HCT116 (cell line): ENCODE measurements around the gene GP9. TPM values are rescaled to one million over a fixed set of nuclear protein-coding genes. Genes with fewer than 3 reads are reported as not detected.

Experiments used
- ATAC-seq: fragments of 200-7000 bp; cut with Tn5 transposase; 2 replicates; pipeline ENCODE4 v1.9.1; 2020; ENCODE audit warnings: mild to moderate bottlenecking, moderate library complexity
- BruUV-seq: library from RNA; stranded (reverse); fragments of 400-500 nt; replicated peaks from 2 replicates; lab custom pipeline; 2021; lab: Mats Ljungman, UMichigan
- CTCF ChIA-PET: fragments of 300-600 bp; sonication (Branson Sonifier 250); formaldehyde crosslinking; loops from one replicate; lab custom pipeline; 2021; ENCODE audit warnings: antibody characterized with exemption; lab: Charles Lee
- POLR2A ChIA-PET: fragments of 300-600, 350-600 bp; sonication (Branson Sonifier 250); formaldehyde crosslinking; loops from one replicate; lab custom pipeline; 2021; ENCODE audit warnings: antibody characterized with exemption; lab: Charles Lee
- RAD21 ChIA-PET, 2 experiments: fragments of 300-600 bp; sonication (Branson Sonifier 250); formaldehyde crosslinking; loops; one replicate each; lab custom pipeline; 2023; ENCODE audit warnings: low total read pairs in 2 of 2; ENCODE audit not compliant: uncharacterized antibody in 2 of 2, unreplicated experiment in 2 of 2, low non-redundant PET in 1 of 2; lab: Charles Lee
- DNase-seq: peaks from one replicate; pipeline ENCODE4 v3.0.0-alpha.2; 2010; ENCODE audit warnings: low read depth, low spot score
- H2AFZ ChIP-seq: fragments of 200-600 bp; shearing (Covaris generic), sonication (generic); 2 replicates; pipeline ENCODE4 v1.6.1; 2017; ENCODE audit warnings: low read depth, mixed run types, mixed read lengths, antibody characterized with exemption, low read length; ENCODE audit not compliant: poor library complexity, severe bottlenecking
- H3K27ac ChIP-seq: 2 replicates; pipeline ENCODE4 v1.5.1; 2012; ENCODE audit warnings: low read depth, low read length
- H3K27me3 ChIP-seq: fragments of 200-600 bp; sonication (generic); 2 replicates; pipeline ENCODE4 v1.6.1; 2016; ENCODE audit warnings: mixed run types, low read length, mixed read lengths; ENCODE audit not compliant: insufficient read depth
- H3K36me3 ChIP-seq, 2 experiments: fragments of 200-500 bp in 1 of 2; fragments of 200-600 bp in 1 of 2; sonication (Bioruptor generic) in 1 of 2; sonication (generic) in 1 of 2; 2 replicates each; pipeline versions ENCODE4 v1.5.1 to v1.6.1; 2014 to 2016; ENCODE audit warnings: low read length in 2 of 2, inconsistent platforms in 1 of 2, mixed read lengths in 1 of 2, mixed run types in 1 of 2; ENCODE audit not compliant: insufficient read depth in 2 of 2, control insufficient read depth in 1 of 2
- H3K4me1 ChIP-seq, 2 experiments: fragments of 200-600 bp in 1 of 2; sonication (generic) in 1 of 2; 2 replicates each; pipeline versions ENCODE4 v1.5.1 to v1.6.1; 2012 to 2017; ENCODE audit warnings: low read length in 2 of 2, inconsistent platforms in 1 of 2, mild to moderate bottlenecking in 1 of 2, mixed read lengths in 1 of 2, mixed run types in 1 of 2, moderate library complexity in 1 of 2; ENCODE audit not compliant: insufficient read depth in 2 of 2, control insufficient read depth in 1 of 2
- H3K4me2 ChIP-seq: fragments of 200-600 bp; sonication (generic); 2 replicates; pipeline ENCODE4 v1.6.1; 2017; ENCODE audit warnings: mixed run types, low read length, mixed read lengths
- H3K4me3 ChIP-seq, 2 experiments: fragments of 200-600 bp in 1 of 2; sonication (generic) in 1 of 2; replicated peaks in 1 of 2; 2 replicates each; pipeline ENCODE4 v1.5.1; 2011 to 2016; ENCODE audit warnings: low read length in 2 of 2, control low read depth in 1 of 2, low read depth in 1 of 2, mild to moderate bottlenecking in 1 of 2, mixed read lengths in 1 of 2, mixed run types in 1 of 2
- H3K79me2 ChIP-seq: fragments of 200-600 bp; sonication (generic); 2 replicates; pipeline ENCODE4 v1.6.1; 2017; ENCODE audit warnings: mild to moderate bottlenecking, mixed run types, low read length, moderate library complexity, mixed read lengths; ENCODE audit not compliant: insufficient read depth
- H3K9ac ChIP-seq: fragments of 200-600 bp; sonication (generic); 2 replicates; pipeline ENCODE4 v1.6.1; 2016; ENCODE audit warnings: low read length, mixed read lengths
- H3K9me2 ChIP-seq: fragments of 200-600 bp; sonication (generic), shearing (Covaris generic); 2 replicates; pipeline ENCODE4 v1.6.1; 2017; ENCODE audit warnings: mixed run types, mild to moderate bottlenecking, moderate library complexity; ENCODE audit not compliant: insufficient read depth
- H3K9me3 ChIP-seq, 2 experiments: fragments of 200-500 bp in 1 of 2; fragments of 200-600 bp in 1 of 2; sonication (Bioruptor generic) in 1 of 2; sonication (generic) in 1 of 2; 2 replicates each; pipeline ENCODE4 v1.6.1; 2014 to 2017; ENCODE audit warnings: low read length in 2 of 2, mixed read lengths in 2 of 2, inconsistent platforms in 1 of 2, low read depth in 1 of 2, mild to moderate bottlenecking in 1 of 2, mixed run types in 1 of 2, moderate library complexity in 1 of 2; ENCODE audit not compliant: control insufficient read depth in 1 of 2, insufficient read depth in 1 of 2
- H4K20me1 ChIP-seq: fragments of 200-600 bp; sonication (generic), shearing (Covaris generic); 2 replicates; pipeline ENCODE4 v1.6.1; 2017; ENCODE audit warnings: mixed run types, mild to moderate bottlenecking, moderate library complexity; ENCODE audit not compliant: insufficient read depth
- ATF3 ChIP-seq: IDR thresholded peaks from 2 replicates; pipeline ENCODE4 v1.6.1; 2012
- CEBPB ChIP-seq: IDR thresholded peaks from 2 replicates; pipeline ENCODE4 v1.6.1; 2012; ENCODE audit warnings: low read depth
- CTCF ChIP-seq, 3 experiments: fragments of 200-600 bp in 1 of 3; sonication (generic) in 1 of 3; IDR thresholded peaks in 2 of 3; conservative IDR thresholded peaks in 1 of 3; 2 replicates each; pipeline ENCODE4 v1.5.1; 2012 to 2017; ENCODE audit warnings: low read depth in 2 of 3, low read length in 2 of 3, antibody characterized with exemption in 1 of 3, borderline replicate concordance in 1 of 3, control low read depth in 1 of 3, mild to moderate bottlenecking in 1 of 3, mixed read lengths in 1 of 3, mixed run types in 1 of 3, moderate library complexity in 1 of 3; ENCODE audit not compliant: insufficient read depth in 1 of 3
- ELF1 ChIP-seq: IDR thresholded peaks from 2 replicates; pipeline ENCODE4 v1.6.1; 2012; ENCODE audit warnings: low read depth, borderline replicate concordance
- EZH2 ChIP-seq: fragments of 200-600 bp; sonication (generic); IDR thresholded peaks from 2 replicates; pipeline ENCODE4 v1.6.1; 2017; ENCODE audit warnings: antibody characterized with exemption, mixed run types
- EZH2phosphoT487 ChIP-seq: fragments of 200-600 bp; IDR thresholded peaks from 2 replicates; pipeline ENCODE4 v1.6.1; 2018; ENCODE audit warnings: antibody characterized with exemption, borderline replicate concordance
- JUND ChIP-seq: IDR thresholded peaks from 2 replicates; pipeline ENCODE4 v1.6.1; 2012
- MAX ChIP-seq: IDR thresholded peaks from 2 replicates; pipeline ENCODE4 v1.6.1; 2012
- TCF7L2 ChIP-seq: IDR thresholded peaks from 2 replicates; pipeline ENCODE4 v1.7.0; 2011; ENCODE audit warnings: borderline replicate concordance, inconsistent platforms; ENCODE audit not compliant: insufficient read depth, insufficient read length; ENCODE audit errors: extremely low read depth
- ZFX ChIP-seq: fragments of 450-650 bp; IDR thresholded peaks from 2 replicates; pipeline ENCODE4 v1.6.1; 2017
- intact Hi-C: fragments of 100-400 bp; cut with micrococcal nuclease; formaldehyde crosslinking; loops from 2 replicates; pipeline ENCODE4 v1.10.0; 2022
- total RNA-seq: library from RNA; stranded (reverse); gene quantifications from one replicate; pipeline ENCODE4 v1.2.1, GENCODE V29; 2021; ENCODE audit not compliant: unreplicated experiment

The GP9 gene
- total RNA-seq, 1 experiment from 2014 or later = not detected

GRCh38 chr3:129016356-129016719 is 44.2 kb upstream of the GP9 start:
- BruUV-seq = no TSS peak
- ChIA-PET CTCF (interaction anchor here (0.7 to 2.8 kb wide), 12 partner anchors 9 to 233 kb away, joined by 3 to 27 read pairs (median 4); partner anchors contain the start of genes CFAP92, COPG1 and RAB43), POLR2A (interaction anchor here (1.3 to 1.5 kb wide), 2 partner anchors 11 to 12 kb away, joined by 3 to 5 read pairs; no protein-coding TSS in a partner anchor), RAD21 (interaction anchor here (1.1 to 1.7 kb wide), 3 partner anchors 13 to 90 kb away, joined by 4 to 6 read pairs (median 5); no protein-coding TSS in a partner anchor)
- Histone ChIP-seq H3K9me3 (no peaks in the 10 kb centered on the region), H3K4me1 (peaks cover 19 to 25% of the 10 kb centered on the region in 2 experiments), H2AFZ (no peak overlapping the region), H3K9me2 (no peaks in the 10 kb centered on the region), H3K27me3 (no peaks in the 10 kb centered on the region), H3K79me2 (no peaks in the 10 kb centered on the region), H4K20me1 (no peaks in the 10 kb centered on the region), H3K4me2 (peak overlapping the region; percentile 33), H3K36me3 (no peaks in the 10 kb centered on the region), H3K27ac (no peak overlapping the region), H3K9ac (no peak overlapping the region), H3K4me3 (no peak overlapping the region)
- no peak for DNase-seq
- ATAC-seq = peak; percentile 89
- no peak for TF ChIP-seq MAX
- peak; percentile 10 to 46 (median 44); a peak in 3 of 6 replicates for TF ChIP-seq CTCF (IDR thresholded peaks at IDR 0.05 in 2 of 3, conservative IDR thresholded peaks at IDR 0.05 in 1 of 3; ENCODE audit: borderline replicate concordance in 1 of 3, insufficient read depth in 1 of 3, low read depth in 2 of 3, low read length in 2 of 3)
- intact Hi-C loops = no loop called here

GRCh38 chr3:129016720-129017483 is 43.7 kb upstream of the GP9 start:
- no TSS peak for BruUV-seq
- Histone ChIP-seq H3K79me2 (no peaks in the 10 kb centered on the region), H3K9me2 (no peaks in the 10 kb centered on the region), H3K4me1 (peaks cover 22 to 28% of the 10 kb centered on the region in 2 experiments), H3K27me3 (no peaks in the 10 kb centered on the region), H3K36me3 (no peaks in the 10 kb centered on the region), H4K20me1 (no peaks in the 10 kb centered on the region), H3K27ac (no peak overlapping the region), H3K4me3 (no peak overlapping the region), H3K4me2 (peak overlapping the region; percentile 33), H3K9ac (no peak overlapping the region), H2AFZ (no peak overlapping the region), H3K9me3 (no peaks in the 10 kb centered on the region)
- RAD21 ChIA-PET = interaction anchor here (1.1 to 1.7 kb wide), 3 partner anchors 13 to 90 kb away, joined by 4 to 6 read pairs (median 5); no protein-coding TSS in a partner anchor
- DNase-seq (no peak), ATAC-seq (peak; percentile 18; the same call in 1 of the 2 replicates)
- intact Hi-C loops = no loop called here
- CTCF ChIA-PET = interaction anchor here (0.7 to 2.8 kb wide), 12 partner anchors 10 to 232 kb away, joined by 3 to 27 read pairs (median 4); partner anchors contain the start of genes CFAP92, COPG1 and RAB43
- POLR2A ChIA-PET = interaction anchor here (1.3 to 1.5 kb wide), 2 partner anchors 10 to 13 kb away, joined by 3 to 5 read pairs; no protein-coding TSS in a partner anchor
- TF ChIP-seq JUND = no peak
- TF ChIP-seq TCF7L2 = no peak
- no peak for TF ChIP-seq ATF3
- no peak for TF ChIP-seq ZFX
- no peak for TF ChIP-seq CTCF (IDR thresholded peaks at IDR 0.05 in 2 of 3, conservative IDR thresholded peaks at IDR 0.05 in 1 of 3; ENCODE audit: borderline replicate concordance in 1 of 3, insufficient read depth in 1 of 3, low read depth in 2 of 3, low read length in 2 of 3)
- no peak for TF ChIP-seq MAX
- no peak for TF ChIP-seq EZH2
- no peak for TF ChIP-seq ELF1
- no peak for TF ChIP-seq EZH2phosphoT487
- no peak for TF ChIP-seq CEBPB
